Thymus (tissue), 11 donors: ENCODE results near the gene WRAP73. TPM values are rescaled to one million over a fixed set of nuclear protein-coding genes. Genes with fewer than 3 reads are reported as not detected.

Experiments used
- DNase-seq, 9 donors: peaks; one replicate each; pipeline ENCODE4 v3.0.0-alpha.2; 2013; ENCODE audit warnings: low spot score in 9 of 9, low read depth in 6 of 9, missing footprints in 1 of 9
- H3K27ac ChIP-seq, 2 donors: one replicate each; pipeline ENCODE4 v1.5.1; 2013; ENCODE audit warnings: control low read depth in 1 of 2, low read depth in 1 of 2, low read length in 1 of 2, mild to moderate bottlenecking in 1 of 2, moderate library complexity in 1 of 2
- H3K27me3 ChIP-seq, 2 donors: one replicate each; pipeline ENCODE4 v1.5.1; 2013; ENCODE audit warnings: low read length in 1 of 2; ENCODE audit not compliant: control insufficient read depth in 2 of 2, insufficient read depth in 1 of 2
- H3K36me3 ChIP-seq, 2 donors: one replicate each; pipeline ENCODE4 v1.5.1; 2013; ENCODE audit warnings: low read length in 1 of 2, mild to moderate bottlenecking in 1 of 2, moderate library complexity in 1 of 2; ENCODE audit not compliant: control insufficient read depth in 2 of 2, insufficient read depth in 2 of 2
- H3K4me1 ChIP-seq, 2 donors: one replicate each; pipeline ENCODE4 v1.5.1; 2013; ENCODE audit warnings: low read length in 2 of 2; ENCODE audit not compliant: control insufficient read depth in 2 of 2, insufficient read depth in 2 of 2
- H3K4me3 ChIP-seq, 2 donors: one replicate each; pipeline ENCODE4 v1.5.1; 2013; ENCODE audit warnings: low read length in 2 of 2, control low read depth in 1 of 2, mild to moderate bottlenecking in 1 of 2
- H3K9me3 ChIP-seq, 2 donors: one replicate each; pipeline ENCODE4 v1.5.1; 2013; ENCODE audit warnings: low read length in 1 of 2, mild to moderate bottlenecking in 1 of 2; ENCODE audit not compliant: control insufficient read depth in 2 of 2, insufficient read depth in 1 of 2
- WGBS: extraction: QIAGEN DNeasy Blood & Tissue Kit; methylation state at CpG from one replicate; pipeline ENCODE4 v1.1.7; 2013; 5-methylcytosine and 5-hydroxymethylcytosine counted together
- polyA plus RNA-seq: library from polyadenylated mRNA; stranded (reverse); fragments of 200-250 nt; gene quantifications from one replicate; pipeline ENCODE4 v1.2.3, GENCODE V29; 2013
- total RNA-seq: library from RNA; stranded (reverse); fragments of 120-200 nt; gene quantifications from one replicate; pipeline ENCODE4 v1.2.4, GENCODE V29; 2013
- donor health status: healthy.

The WRAP73 gene
- total and polyA plus RNA-seq, 2 donors, result 19.7 to 25.9 TPM

DNA sequence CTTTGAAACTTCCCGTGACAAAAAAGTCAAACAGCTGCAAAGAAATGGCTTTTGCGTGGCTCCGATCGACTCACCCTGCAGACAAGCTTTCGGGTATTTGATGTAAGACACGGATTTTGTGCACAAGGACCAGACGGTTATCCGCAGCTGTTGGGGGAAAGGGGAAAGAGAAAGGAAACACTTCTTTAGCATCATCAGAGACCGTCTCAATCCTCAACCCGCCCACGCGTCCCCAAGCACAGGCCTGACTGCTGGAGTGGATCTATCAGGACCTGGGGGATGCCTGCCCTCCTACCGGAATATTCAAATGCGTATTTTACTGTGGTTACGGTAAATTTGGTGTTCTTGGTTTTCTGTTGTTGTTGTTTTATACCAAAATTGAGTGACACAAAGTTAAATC is 11.2 kb downstream of the WRAP73 start:
- H3K9me3 ChIP-seq, result no peaks in the 10 kb centered on the region
- no peaks in the 10 kb centered on the region for H3K4me1 ChIP-seq
- no peak for DNase-seq
- no peak overlapping the region for H3K27ac ChIP-seq
- no peaks in the 10 kb centered on the region for H3K27me3 ChIP-seq
- H3K4me3 ChIP-seq, result no peak overlapping the region
- H3K36me3 ChIP-seq, result peaks cover 29 to 63% of the 10 kb centered on the region in 2 donors
- WGBS, result 98% methylated on average over 15 of the region's 15 CpGs

DNA sequence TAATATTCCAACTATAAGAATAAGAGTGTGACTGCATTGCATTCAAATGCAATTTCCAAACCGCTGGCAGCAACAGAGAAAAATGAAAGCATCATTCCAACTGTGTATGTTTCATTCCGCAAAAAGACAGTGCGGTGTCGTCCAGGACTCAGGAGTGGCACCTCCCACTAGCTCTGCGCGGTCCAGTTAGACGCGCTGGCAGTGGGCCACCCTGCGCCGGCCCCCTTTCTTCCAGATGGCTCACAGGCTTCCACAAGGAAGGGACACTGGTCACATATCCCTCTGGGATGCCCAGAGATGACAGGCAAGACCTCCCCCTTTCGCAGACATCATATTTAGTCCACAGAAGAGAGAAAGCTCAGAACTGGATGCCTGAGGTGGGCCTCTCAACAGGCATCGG is 11.9 kb downstream of the WRAP73 start:
- H3K4me1 ChIP-seq, result no peaks in the 10 kb centered on the region
- no peak overlapping the region for H3K4me3 ChIP-seq
- no peaks in the 10 kb centered on the region for H3K27me3 ChIP-seq
- DNase-seq, result no peak
- H3K36me3 ChIP-seq, result peaks cover 34 to 66% of the 10 kb centered on the region in 2 donors
- no peak overlapping the region for H3K27ac ChIP-seq
- no peaks in the 10 kb centered on the region for H3K9me3 ChIP-seq
- WGBS, result 95% methylated on average over 12 of the region's 12 CpGs

DNA sequence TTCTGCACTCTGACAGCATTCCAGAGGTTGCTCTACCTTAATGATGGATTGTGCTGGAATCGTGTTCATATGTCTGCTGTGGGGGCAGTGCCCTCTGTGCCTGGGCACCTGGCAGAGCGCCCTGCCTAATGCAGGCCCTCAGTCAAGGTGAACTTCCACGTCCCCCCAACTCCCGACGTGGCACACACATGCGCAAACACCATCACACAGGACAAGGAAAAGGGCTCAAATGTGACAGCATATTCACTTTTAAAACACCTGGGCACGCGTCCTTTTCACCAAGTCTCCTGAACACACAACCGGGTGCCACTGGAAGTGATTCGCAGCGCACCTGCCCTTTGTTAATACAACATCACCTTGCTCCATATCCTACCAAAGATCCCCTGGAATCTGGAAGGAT is 13.4 kb downstream of the WRAP73 start:
- Histone ChIP-seq H3K4me3 (no peak overlapping the region), H3K27me3 (no peaks in the 10 kb centered on the region), H3K4me1 (no peaks in the 10 kb centered on the region), H3K36me3 (peaks cover 37 to 74% of the 10 kb centered on the region in 2 donors), H3K27ac (no peak overlapping the region), H3K9me3 (no peaks in the 10 kb centered on the region)
- 97% methylated on average over 11 of the region's 11 CpGs for WGBS
- no peak for DNase-seq

DNA sequence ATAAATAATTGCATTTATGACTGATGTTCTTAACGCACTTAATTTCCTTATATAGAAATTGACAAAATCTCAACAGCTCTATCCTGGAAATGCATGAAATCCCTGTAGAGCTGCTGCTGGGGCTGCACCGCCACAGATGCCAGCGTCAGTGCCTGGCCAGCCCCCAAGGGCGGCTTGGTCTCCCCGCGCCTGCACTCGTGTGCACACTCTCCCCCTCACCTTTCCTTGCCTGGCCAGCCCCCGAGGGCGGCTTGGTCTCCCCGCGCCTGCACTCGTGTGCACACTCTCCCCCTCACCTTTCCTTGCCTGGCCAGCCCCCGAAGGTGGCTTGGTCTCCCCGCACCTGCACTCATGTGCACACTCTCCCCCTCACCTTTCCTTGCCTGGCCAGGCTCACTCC is 13.8 kb downstream of the WRAP73 start:
- Histone ChIP-seq H3K9me3 (no peaks in the 10 kb centered on the region), H3K4me1 (no peaks in the 10 kb centered on the region), H3K27ac (no peak overlapping the region), H3K4me3 (no peak overlapping the region), H3K36me3 (peaks cover 37 to 78% of the 10 kb centered on the region in 2 donors), H3K27me3 (no peaks in the 10 kb centered on the region)
- DNase-seq, result no peak
- WGBS, result 99% methylated on average over 14 of the region's 14 CpGs

DNA sequence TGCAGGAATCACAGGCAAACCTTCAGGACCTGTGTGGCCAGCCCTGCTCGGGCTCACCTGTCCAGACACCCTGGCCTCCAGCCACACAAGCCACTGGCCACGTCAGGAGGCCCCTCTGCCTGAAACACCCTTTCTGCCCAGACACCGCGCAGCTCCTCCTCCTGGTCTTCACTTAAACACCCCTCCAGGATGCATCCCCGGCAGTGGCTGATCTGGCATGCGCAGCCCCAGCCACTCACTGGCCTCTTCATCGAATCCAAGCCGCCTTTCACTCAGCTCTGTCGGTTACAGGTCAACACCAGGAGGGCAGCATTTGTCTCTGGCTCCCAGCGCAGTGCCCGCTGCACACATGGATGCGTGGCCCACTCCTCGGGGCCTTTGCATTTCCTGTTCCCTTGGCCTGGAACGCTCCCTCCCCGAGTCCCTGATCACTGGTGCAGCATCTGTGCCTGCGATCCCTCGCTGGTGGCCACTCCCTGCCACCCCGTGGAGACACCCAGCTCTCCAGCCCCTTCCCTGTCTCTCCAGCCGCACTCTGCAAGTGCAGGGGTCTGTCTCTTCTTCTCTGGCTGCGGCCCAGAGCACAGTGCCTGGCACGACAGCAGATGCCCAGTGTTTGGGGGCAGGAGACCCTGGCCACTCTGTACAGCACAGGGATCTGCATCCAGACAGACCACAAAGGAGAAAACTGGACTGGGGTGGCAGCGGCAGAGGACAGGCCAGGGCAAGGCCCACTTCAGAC is 15.7 kb downstream of the WRAP73 start:
- H3K27me3 ChIP-seq, result no peaks in the 10 kb centered on the region
- no peak for DNase-seq
- no peak overlapping the region for H3K4me3 ChIP-seq

DNA sequence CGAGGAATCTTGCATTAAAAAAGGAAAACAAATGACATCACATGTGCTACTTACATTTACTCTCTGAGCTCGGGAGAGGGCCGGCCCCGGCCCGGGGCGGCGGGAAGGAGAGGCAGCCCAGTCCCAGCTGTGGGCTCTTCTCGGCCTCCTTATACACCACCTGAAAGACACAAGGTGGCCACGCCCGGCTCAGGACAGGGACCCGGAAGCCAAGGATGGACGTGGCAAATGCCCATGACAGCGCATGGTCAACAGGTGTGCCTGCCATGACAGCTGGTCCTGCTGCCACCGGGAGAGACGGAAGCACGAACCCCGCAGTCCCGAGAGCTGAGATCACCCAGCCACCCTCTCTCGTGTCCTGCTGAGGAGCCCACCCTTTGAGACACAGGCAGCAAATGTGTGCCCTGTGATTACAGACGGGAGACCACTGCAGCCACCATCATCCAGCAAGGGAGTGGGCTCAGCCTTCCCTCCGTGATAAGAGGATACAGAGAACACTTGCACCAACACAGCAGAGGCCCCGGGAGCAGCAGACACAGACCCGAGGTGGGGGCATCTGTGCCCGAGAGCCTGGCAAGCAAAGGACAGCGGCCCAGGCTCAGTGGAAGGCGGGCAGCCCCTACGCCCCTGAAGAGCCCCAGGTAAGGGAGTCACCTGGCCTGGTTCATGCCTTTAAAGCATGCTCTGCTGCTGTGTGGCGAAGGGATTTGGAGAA is 16.4 kb downstream of the WRAP73 start:
- no peaks in the 10 kb centered on the region for H3K27me3 ChIP-seq
- H3K27ac ChIP-seq, result no peak overlapping the region
- H3K4me1 ChIP-seq, result no peaks in the 10 kb centered on the region
- no peaks in the 10 kb centered on the region for H3K9me3 ChIP-seq
- DNase-seq, result no peak
- H3K4me3 ChIP-seq, result no peak overlapping the region
- H3K36me3 ChIP-seq, result peaks cover 38 to 80% of the 10 kb centered on the region in 2 donors
- WGBS, result 99% methylated on average over 28 of the region's 28 CpGs

More for the DNA sequence above, 15.7 kb downstream of the WRAP73 start:
- peaks cover 42 to 80% of the 10 kb centered on the region in 2 donors for H3K36me3 ChIP-seq
- no peaks in the 10 kb centered on the region for H3K4me1 ChIP-seq
- 97% methylated on average over 22 of the region's 22 CpGs for WGBS
- H3K27ac ChIP-seq, result no peak overlapping the region
- H3K9me3 ChIP-seq, result no peaks in the 10 kb centered on the region

DNA sequence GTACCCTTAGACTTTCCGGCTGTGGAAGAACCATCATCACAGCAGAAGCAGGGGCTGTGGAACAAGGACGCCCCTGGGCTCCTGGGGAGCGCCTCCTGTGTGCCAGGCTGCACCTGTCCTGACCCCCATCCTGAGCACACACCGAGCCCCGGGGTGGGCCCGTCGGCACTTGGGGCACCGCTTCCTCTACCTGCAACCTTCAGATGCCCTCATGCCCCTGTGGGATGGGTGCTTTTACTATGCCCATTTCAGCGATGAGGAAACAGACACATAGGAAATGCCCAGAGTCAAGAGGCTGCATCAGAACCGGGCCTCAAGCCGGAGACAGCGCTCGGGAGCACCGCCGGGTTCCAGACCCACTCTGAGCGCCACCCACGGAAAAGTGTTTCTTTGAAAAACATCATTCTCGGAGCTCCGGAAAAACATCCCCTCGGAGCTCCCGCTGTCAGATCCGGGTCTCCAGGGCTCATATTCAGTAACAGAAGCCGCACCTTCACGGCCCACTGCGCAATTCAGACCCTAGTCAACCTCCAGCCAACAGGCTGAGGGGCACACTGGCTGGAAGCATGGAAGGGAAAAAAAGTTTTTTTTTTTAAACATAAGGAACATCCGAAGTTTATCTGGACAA is 17.1 kb downstream of the WRAP73 start:
- H3K36me3 ChIP-seq, result peaks cover 42 to 79% of the 10 kb centered on the region in 2 donors
- DNase-seq, result no peak
- WGBS, result 98% methylated on average over 26 of the region's 26 CpGs

DNA sequence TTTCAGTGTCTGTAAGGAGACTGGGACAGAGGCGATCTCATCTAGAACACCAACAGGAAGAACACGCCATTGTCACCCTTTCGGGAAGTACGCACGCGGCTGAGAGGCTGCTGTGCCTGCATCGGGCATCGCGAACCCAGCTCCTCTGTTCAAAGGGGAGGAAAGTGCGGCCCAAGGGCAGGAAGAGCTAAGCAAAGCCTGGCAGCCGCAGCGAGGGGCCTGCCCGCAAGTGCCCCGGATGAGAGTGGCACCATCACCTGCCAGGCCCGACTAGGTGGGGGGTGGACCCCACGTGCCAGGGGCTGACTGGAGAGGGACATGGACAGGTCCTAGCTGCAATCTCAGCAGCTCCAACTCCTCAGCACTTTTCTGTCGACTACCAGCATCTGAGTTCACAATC is 17.6 kb downstream of the WRAP73 start:
- Histone ChIP-seq H3K27ac (no peak overlapping the region), H3K27me3 (no peaks in the 10 kb centered on the region), H3K9me3 (no peaks in the 10 kb centered on the region), H3K4me1 (no peaks in the 10 kb centered on the region), H3K4me3 (no peak overlapping the region), H3K36me3 (peaks cover 45 to 83% of the 10 kb centered on the region in 2 donors)
- DNase-seq, result no peak
- WGBS, result 97% methylated on average over 17 of the region's 17 CpGs

More for the DNA sequence above, 17.1 kb downstream of the WRAP73 start:
- Histone ChIP-seq H3K9me3 (no peaks in the 10 kb centered on the region), H3K27me3 (no peaks in the 10 kb centered on the region), H3K27ac (no peak overlapping the region), H3K4me1 (no peaks in the 10 kb centered on the region), H3K4me3 (no peak overlapping the region)
